Testis (tissue), 2 donors: Measurements from ENCODE around the gene SDK1.

Experiments used
- CTCF ChIP-seq, 3 experiments: fragments of 450-650 bp in 2 of 3; fragments of 200-600 bp in 1 of 3; sonication (generic) in 1 of 3; IDR thresholded peaks; one replicate each; pipeline ENCODE4 v1.5.1; 2016 to 2019; ENCODE audit warnings: antibody characterized with exemption in 3 of 3, mild to moderate bottlenecking in 2 of 3, moderate library complexity in 1 of 3
- POLR2A ChIP-seq: fragments of 450-650 bp; IDR thresholded peaks from one replicate; pipeline ENCODE4 v1.6.1; 2017; ENCODE audit warnings: antibody characterized with exemption, mild to moderate bottlenecking, moderate library complexity

- TF ChIP-seq CTCF (IDR thresholded peaks at IDR 0.05), result no peak
- TF ChIP-seq POLR2A, result no peak
Observed at GRCh38 chr7:3533040-3533439, 232.0 kb downstream of the SDK1 start.
